Neural progenitor cell (in vitro differentiated cells): Measurements from ENCODE around the gene COL11A2. TPM values are rescaled to one million over a fixed set of nuclear protein-coding genes. Genes with fewer than 3 reads are reported as not detected.

Experiments used
- DNase-seq: peaks from one replicate; pipeline ENCODE4 v3.0.0-alpha.2; 2016; ENCODE audit warnings: low spot score
- H2AFZ ChIP-seq: fragments of 200-600 bp; sonication (generic); replicated peaks from 2 replicates; pipeline ENCODE4 v1.6.1; 2016; ENCODE audit warnings: antibody characterized with exemption
- H3F3A ChIP-seq: fragments of 200-600 bp; sonication (generic); 2 replicates; pipeline ENCODE4 v1.6.1; 2016; ENCODE audit warnings: antibody characterized with exemption, low read depth
- H3K27ac ChIP-seq: fragments of 200-600 bp; sonication (generic); 2 replicates; pipeline ENCODE4 v1.5.1; 2016; ENCODE audit warnings: mild to moderate bottlenecking
- H3K27me3 ChIP-seq: fragments of 200-600 bp; sonication (generic); 2 replicates; pipeline ENCODE4 v1.6.1; 2016; ENCODE audit warnings: mild to moderate bottlenecking, moderate library complexity
- H3K36me3 ChIP-seq: fragments of 200-600 bp; sonication (generic); 2 replicates; pipeline ENCODE4 v1.5.1; 2016
- H3K4me1 ChIP-seq: fragments of 200-600 bp; sonication (generic); 2 replicates; pipeline ENCODE4 v1.6.1; 2016; ENCODE audit warnings: mixed run types
- H3K4me2 ChIP-seq: fragments of 200-600 bp; sonication (generic); 2 replicates; pipeline ENCODE4 v1.6.1; 2016
- H3K4me3 ChIP-seq: fragments of 200-600 bp; sonication (generic); 2 replicates; pipeline ENCODE4 v1.5.1; 2016
- H3K79me2 ChIP-seq: fragments of 200-600 bp; sonication (generic); 2 replicates; pipeline ENCODE4 v1.6.1; 2016; ENCODE audit warnings: low read depth
- H3K9ac ChIP-seq: fragments of 200-600 bp; sonication (generic); 2 replicates; pipeline ENCODE4 v1.6.1; 2016
- H3K9me3 ChIP-seq: fragments of 200-600 bp; sonication (generic); 2 replicates; pipeline ENCODE4 v1.5.1; 2016; ENCODE audit warnings: low read depth
- H4K20me1 ChIP-seq: fragments of 200-600 bp; sonication (generic); 2 replicates; pipeline ENCODE4 v1.6.1; 2016; ENCODE audit warnings: low read depth
- H3K27ac Mint-ChIP-seq: 3 replicates; pipeline ENCODE4 v1.8.0; 2021; ENCODE audit warnings: mixed read lengths
- H3K27me3 Mint-ChIP-seq: 2 replicates; pipeline ENCODE4 v1.8.0; 2022; ENCODE audit warnings: low read depth, mild to moderate bottlenecking, inconsistent platforms, moderate library complexity, mixed read lengths; ENCODE audit not compliant: insufficient read depth
- H3K36me3 Mint-ChIP-seq: 3 replicates; pipeline ENCODE4 v1.8.0; 2021; ENCODE audit warnings: mixed read lengths
- H3K4me1 Mint-ChIP-seq: 3 replicates; pipeline ENCODE4 v1.8.0; 2021; ENCODE audit warnings: mixed read lengths
- H3K4me3 Mint-ChIP-seq: 3 replicates; pipeline ENCODE4 v1.8.0; 2021; ENCODE audit warnings: mild to moderate bottlenecking, moderate library complexity, mixed read lengths
- H3K9me3 Mint-ChIP-seq: 3 replicates; pipeline ENCODE4 v1.8.0; 2020; ENCODE audit warnings: mixed read lengths
- CTCF ChIP-seq: fragments of 200-600 bp; sonication (generic); IDR thresholded peaks from 2 replicates; pipeline ENCODE4 v1.5.1; 2017; ENCODE audit warnings: antibody characterized with exemption, mild to moderate bottlenecking
- EZH2 ChIP-seq: fragments of 200-600 bp; sonication (generic); IDR thresholded peaks from 2 replicates; pipeline ENCODE4 v1.6.1; 2017; ENCODE audit warnings: antibody characterized with exemption, mild to moderate bottlenecking, moderate library complexity
- EZH2phosphoT487 ChIP-seq: fragments of 200-600 bp; sonication (generic); IDR thresholded peaks from 2 replicates; pipeline ENCODE4 v1.6.1; 2017; ENCODE audit warnings: antibody characterized with exemption
- total RNA-seq: library from RNA; depleted of rRNA; stranded (reverse); fragments of >200 nt; gene quantifications from 2 replicates; pipeline ENCODE4 v1.2.3, GENCODE V29; 2015; ENCODE audit warnings: low replicate concordance

The COL11A2 gene
- total RNA-seq, 1 donor from 2014 or later = 0.49 TPM

GRCh38 chr6:33139596-33140206 lies 52.6 kb downstream of the COL11A2 start:
- no peak overlapping the region for H3K4me2 ChIP-seq
- H3K9me3 ChIP-seq = no peaks in the 10 kb centered on the region
- Mint-ChIP-seq H3K4me1 (peaks cover 4% of the 10 kb centered on the region), H3K27me3 (peaks cover 8% of the 10 kb centered on the region), H3K27ac (no peak overlapping the region), H3K9me3 (no peaks in the 10 kb centered on the region), H3K36me3 (no peaks in the 10 kb centered on the region), H3K4me3 (no peak overlapping the region)
- H3F3A ChIP-seq = no peaks in the 10 kb centered on the region
- no peak overlapping the region for H3K27ac ChIP-seq
- no peaks in the 10 kb centered on the region for H3K36me3 ChIP-seq
- H3K9ac ChIP-seq = no peak overlapping the region
- H3K4me1 ChIP-seq = no peaks in the 10 kb centered on the region
- no peak overlapping the region for H3K4me3 ChIP-seq
- H3K79me2 ChIP-seq = no peaks in the 10 kb centered on the region
- H4K20me1 ChIP-seq = no peaks in the 10 kb centered on the region
- no peaks in the 10 kb centered on the region for H3K27me3 ChIP-seq
- no peak for DNase-seq
- TF ChIP-seq CTCF = no peak
- TF ChIP-seq EZH2 = no peak
- no peak for TF ChIP-seq EZH2phosphoT487
- H2AFZ ChIP-seq = peak overlapping the region; percentile 34

- Mint-ChIP-seq H3K4me3 (no peak overlapping the region), H3K36me3 (no peaks in the 10 kb centered on the region), H3K9me3 (no peaks in the 10 kb centered on the region), H3K4me1 (peaks cover 4% of the 10 kb centered on the region), H3K27me3 (peaks cover 3% of the 10 kb centered on the region), H3K27ac (no peak overlapping the region)
- no peak overlapping the region for H2AFZ ChIP-seq
- no peak for DNase-seq
- TF ChIP-seq EZH2phosphoT487 (no peak), EZH2 (no peak), CTCF (no peak)
- no peaks in the 10 kb centered on the region for H3K27me3 ChIP-seq
- no peaks in the 10 kb centered on the region for H3K9me3 ChIP-seq
- H3K4me1 ChIP-seq = no peaks in the 10 kb centered on the region
- H3K4me3 ChIP-seq = no peak overlapping the region
- H4K20me1 ChIP-seq = no peaks in the 10 kb centered on the region
- H3K9ac ChIP-seq = no peak overlapping the region
- H3K36me3 ChIP-seq = no peaks in the 10 kb centered on the region
- H3K27ac ChIP-seq = no peak overlapping the region
- no peak overlapping the region for H3K4me2 ChIP-seq
- no peaks in the 10 kb centered on the region for H3K79me2 ChIP-seq
- H3F3A ChIP-seq = no peaks in the 10 kb centered on the region
Measured at GRCh38 chr6:33136310-33136900, 55.9 kb downstream of the COL11A2 start.

GRCh38 chr6:33132081-33132524 lies 60.2 kb downstream of the COL11A2 start:
- no peaks in the 10 kb centered on the region for H3K36me3 ChIP-seq
- DNase-seq = no peak
- no peak overlapping the region for H3K4me2 ChIP-seq
- Mint-ChIP-seq H3K27me3 (peaks cover 2% of the 10 kb centered on the region), H3K4me3 (no peak overlapping the region), H3K27ac (no peak overlapping the region), H3K4me1 (peaks cover 4% of the 10 kb centered on the region), H3K36me3 (no peaks in the 10 kb centered on the region), H3K9me3 (no peaks in the 10 kb centered on the region)
- H3K4me1 ChIP-seq = no peaks in the 10 kb centered on the region
- no peaks in the 10 kb centered on the region for H3K27me3 ChIP-seq
- no peak overlapping the region for H3K4me3 ChIP-seq
- TF ChIP-seq CTCF (no peak), EZH2 (no peak), EZH2phosphoT487 (no peak)
- no peaks in the 10 kb centered on the region for H3F3A ChIP-seq
- no peaks in the 10 kb centered on the region for H3K79me2 ChIP-seq
- no peak overlapping the region for H3K27ac ChIP-seq
- no peak overlapping the region for H2AFZ ChIP-seq
- H3K9me3 ChIP-seq = no peaks in the 10 kb centered on the region
- H3K9ac ChIP-seq = no peak overlapping the region
- H4K20me1 ChIP-seq = no peaks in the 10 kb centered on the region
